ENCODE measurements around the gene HOXA7.

DNA sequence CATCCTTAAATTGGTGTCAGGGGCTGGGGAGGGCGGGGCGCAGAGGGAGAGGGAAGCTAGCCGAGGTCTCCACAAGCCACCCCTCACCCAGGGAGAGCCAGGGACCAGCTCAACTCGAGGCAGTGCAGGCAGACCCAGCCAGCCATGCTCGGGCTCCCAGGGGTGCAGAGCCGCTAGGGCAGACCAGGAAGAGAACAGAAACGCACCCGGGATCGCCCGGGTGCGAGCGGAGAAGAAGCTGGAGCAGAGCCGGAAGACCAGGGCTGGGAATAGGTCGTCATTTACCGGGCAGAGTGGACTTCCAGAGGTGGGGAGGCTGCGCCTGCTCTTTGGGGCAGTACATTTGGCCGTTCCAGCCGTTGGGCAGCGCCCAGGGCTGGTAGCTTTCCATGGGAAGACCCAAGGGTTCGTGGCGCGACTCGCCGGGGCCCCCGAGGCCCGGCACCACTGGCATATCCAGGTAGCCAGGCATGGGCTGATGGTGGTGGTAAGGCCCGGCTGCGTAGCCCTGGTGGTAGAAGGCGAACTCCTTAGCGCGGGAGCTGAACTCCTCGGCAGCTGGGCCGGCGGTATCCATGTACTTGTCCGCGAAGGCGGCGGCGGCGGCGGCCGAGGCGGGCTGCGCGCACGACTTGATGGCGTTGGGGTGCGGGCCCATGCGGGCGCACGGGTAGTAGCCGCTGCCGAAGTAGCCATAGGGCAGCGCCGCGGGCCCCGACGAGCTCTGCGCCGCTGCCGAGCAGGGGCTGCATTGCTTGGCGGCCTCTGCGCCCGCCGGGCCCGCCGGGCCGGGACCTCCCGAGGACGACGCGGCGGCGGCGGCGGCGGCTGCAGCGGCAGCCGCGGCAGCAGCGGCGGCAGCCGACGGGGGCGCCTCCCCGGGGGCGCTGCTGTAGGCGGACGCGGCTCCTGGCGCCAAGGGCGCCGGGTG, 42.7 kb upstream of the HOXA7 start:
- TF ChIP-seq, protein P1, sequence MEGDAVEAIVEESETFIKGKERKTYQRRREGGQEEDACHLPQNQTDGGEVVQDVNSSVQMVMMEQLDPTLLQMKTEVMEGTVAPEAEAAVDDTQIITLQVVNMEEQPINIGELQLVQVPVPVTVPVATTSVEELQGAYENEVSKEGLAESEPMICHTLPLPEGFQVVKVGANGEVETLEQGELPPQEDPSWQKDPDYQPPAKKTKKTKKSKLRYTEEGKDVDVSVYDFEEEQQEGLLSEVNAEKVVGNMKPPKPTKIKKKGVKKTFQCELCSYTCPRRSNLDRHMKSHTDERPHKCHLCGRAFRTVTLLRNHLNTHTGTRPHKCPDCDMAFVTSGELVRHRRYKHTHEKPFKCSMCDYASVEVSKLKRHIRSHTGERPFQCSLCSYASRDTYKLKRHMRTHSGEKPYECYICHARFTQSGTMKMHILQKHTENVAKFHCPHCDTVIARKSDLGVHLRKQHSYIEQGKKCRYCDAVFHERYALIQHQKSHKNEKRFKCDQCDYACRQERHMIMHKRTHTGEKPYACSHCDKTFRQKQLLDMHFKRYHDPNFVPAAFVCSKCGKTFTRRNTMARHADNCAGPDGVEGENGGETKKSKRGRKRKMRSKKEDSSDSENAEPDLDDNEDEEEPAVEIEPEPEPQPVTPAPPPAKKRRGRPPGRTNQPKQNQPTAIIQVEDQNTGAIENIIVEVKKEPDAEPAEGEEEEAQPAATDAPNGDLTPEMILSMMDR (IDR thresholded peaks at IDR 0.05) = no peak
- no peak for TF ChIP-seq POLR2A (IDR thresholded peaks at IDR 0.05)
